Prostate gland (tissue), 2 donors: Measurements from ENCODE around the gene CPOX. TPM values are rescaled to one million over a fixed set of nuclear protein-coding genes. Genes with fewer than 3 reads are reported as not detected.

Experiments
- DNase-seq: peaks from one replicate; pipeline ENCODE4 v3.0.0-alpha.2; 2019; ENCODE audit warnings: low spot score
- H3K27ac ChIP-seq, 2 donors: fragments of 200-600 bp; sonication (generic); 2 replicates each; pipeline ENCODE4 v1.5.1; 2017 to 2019
- H3K27me3 ChIP-seq: fragments of 200-600 bp; sonication (generic); replicated peaks from 2 replicates; pipeline ENCODE4 v1.5.1; 2019; ENCODE audit not compliant: insufficient read depth
- H3K36me3 ChIP-seq, 2 donors: fragments of 200-600 bp; sonication (generic); 1 replicate in 1 of 2; 2 replicates in 1 of 2; pipeline versions ENCODE4 v1.5.1 to v1.8.1; 2017 to 2019
- H3K4me1 ChIP-seq: fragments of 200-600 bp; sonication (generic); replicated peaks from 2 replicates; pipeline ENCODE4 v1.5.1; 2019
- H3K4me3 ChIP-seq, 2 donors: fragments of 200-600 bp; sonication (generic); 2 replicates each; pipeline ENCODE4 v1.5.1; 2017 to 2019
- H3K9me3 ChIP-seq: fragments of 200-600 bp; sonication (generic); 2 replicates; pipeline ENCODE4 v1.5.1; 2017
- CTCF ChIP-seq, 4 experiments: fragments of 200-600 bp in 2 of 4; fragments of 450-650 bp in 2 of 4; sonication (generic) in 2 of 4; IDR thresholded peaks; 1 replicate in 3 of 4; 2 replicates in 1 of 4; pipeline ENCODE4 v1.5.1; 2016 to 2019; ENCODE audit warnings: antibody characterized with exemption in 4 of 4, mild to moderate bottlenecking in 2 of 4, moderate library complexity in 2 of 4
- POLR2A ChIP-seq: fragments of 450-650 bp; IDR thresholded peaks from one replicate; pipeline ENCODE4 v1.6.1; 2016; ENCODE audit warnings: antibody characterized with exemption, mild to moderate bottlenecking
- POLR2AphosphoS5 ChIP-seq: sonication (generic); formaldehyde crosslinking; IDR thresholded peaks from one replicate; pipeline ENCODE4 v1.6.1; 2017; ENCODE audit warnings: antibody characterized with exemption
- WGBS: methylation state at CpG from one replicate; pipeline ENCODE4 v1.1.5; 2018; 5-methylcytosine and 5-hydroxymethylcytosine counted together
- intact Hi-C: fragments of 100-400 bp; cut with DNase I; formaldehyde crosslinking; loops from one replicate; pipeline ENCODE4 v1.14.2; 2022
- total RNA-seq, 2 donors: library from RNA; depleted of rRNA; stranded (reverse); fragments of >200 nt; gene quantifications; one replicate each; pipeline ENCODE4 v1.1.0, GENCODE V29; 2016

CPOX gene
- total RNA-seq, 2 donors from 2014 or later, result 25.3 to 25.6 TPM

- H3K4me3 ChIP-seq, result no peak overlapping the region
- no peaks in the 10 kb centered on the region for H3K4me1 ChIP-seq
- H3K9me3 ChIP-seq, result no peaks in the 10 kb centered on the region
- DNase-seq, result no peak
- intact Hi-C loops, result no loop called here
- H3K36me3 ChIP-seq, result no peaks in the 10 kb centered on the region
- TF ChIP-seq POLR2AphosphoS5 (no peak), CTCF (IDR thresholded peaks at IDR 0.05) (no peak), POLR2A (no peak)
- no peaks in the 10 kb centered on the region for H3K27me3 ChIP-seq
- no peak overlapping the region for H3K27ac ChIP-seq
These were observed 5.3 kb downstream of the CPOX start for GRCh38 chr3:98588065-98588464.

- Histone ChIP-seq H3K4me1 (no peaks in the 10 kb centered on the region), H3K27me3 (no peaks in the 10 kb centered on the region), H3K9me3 (no peaks in the 10 kb centered on the region), H3K36me3 (no peaks in the 10 kb centered on the region), H3K4me3 (no peak overlapping the region), H3K27ac (no peak overlapping the region)
- intact Hi-C loops, result no loop called here
- TF ChIP-seq POLR2A (no peak), CTCF (IDR thresholded peaks at IDR 0.05) (no peak), POLR2AphosphoS5 (no peak)
- no peak for DNase-seq
- 61% methylated on average over 2 of the region's 2 CpGs for WGBS
These were observed 5.8 kb downstream of the CPOX start for GRCh38 chr3:98587654-98588053.

GRCh38 chr3:98584547-98584946, 8.9 kb downstream of the CPOX start:
- TF ChIP-seq POLR2AphosphoS5 (no peak), CTCF (IDR thresholded peaks at IDR 0.05) (no peak), POLR2A (no peak)
- no peak for DNase-seq
- intact Hi-C loops, result no loop called here
- Histone ChIP-seq H3K9me3 (no peaks in the 10 kb centered on the region), H3K27ac (no peak overlapping the region), H3K4me1 (no peaks in the 10 kb centered on the region), H3K27me3 (no peaks in the 10 kb centered on the region), H3K36me3 (no peaks in the 10 kb centered on the region), H3K4me3 (no peak overlapping the region)
- 73% methylated on average over 2 of the region's 2 CpGs for WGBS

- Histone ChIP-seq H3K9me3 (no peaks in the 10 kb centered on the region), H3K4me3 (no peak overlapping the region), H3K27me3 (no peaks in the 10 kb centered on the region), H3K4me1 (no peaks in the 10 kb centered on the region), H3K36me3 (no peaks in the 10 kb centered on the region), H3K27ac (no peak overlapping the region)
- no peak for DNase-seq
- TF ChIP-seq POLR2AphosphoS5 (no peak), CTCF (IDR thresholded peaks at IDR 0.05) (no peak), POLR2A (no peak)
- intact Hi-C loops, result no loop called here
- 91% methylated on average over 4 of the region's 4 CpGs for WGBS
These were observed 9.6 kb downstream of the CPOX start for GRCh38 chr3:98583766-98584165.

GRCh38 chr3:98582042-98582441, 11.4 kb downstream of the CPOX start:
- no peak overlapping the region for H3K4me3 ChIP-seq
- no peak overlapping the region for H3K27ac ChIP-seq
- 86% methylated on average over 1 of the region's 1 CpG for WGBS
- TF ChIP-seq CTCF (IDR thresholded peaks at IDR 0.05), result no peak
- intact Hi-C loops, result no loop called here
- H3K4me1 ChIP-seq, result no peaks in the 10 kb centered on the region
- no peaks in the 10 kb centered on the region for H3K36me3 ChIP-seq
- no peak for DNase-seq
- H3K9me3 ChIP-seq, result no peaks in the 10 kb centered on the region
- H3K27me3 ChIP-seq, result no peaks in the 10 kb centered on the region
